DOHH2 (cell line): ENCODE measurements around the gene SOX21.

Experiments
- H3F3A ChIP-seq: fragments of 200-600 bp; sonication (generic), shearing (Covaris generic); 2 replicates; pipeline ENCODE4 v1.6.0; 2016; ENCODE audit warnings: antibody characterized with exemption, mild to moderate bottlenecking; ENCODE audit not compliant: control insufficient read depth, insufficient read depth
- H3K27ac ChIP-seq: fragments of 200-600 bp; sonication (generic); 2 replicates; pipeline ENCODE4 v1.5.1; 2014; ENCODE audit warnings: low read depth, mild to moderate bottlenecking, low read length, moderate library complexity
- H3K27me3 ChIP-seq: fragments of 200-600 bp; sonication (generic); 2 replicates; pipeline ENCODE4 v1.6.1; 2014; ENCODE audit warnings: mild to moderate bottlenecking, low read length, mixed read lengths; ENCODE audit not compliant: control insufficient read depth
- H3K36me3 ChIP-seq: fragments of 200-600 bp; sonication (generic); 2 replicates; pipeline ENCODE4 v1.6.1; 2014; ENCODE audit warnings: mild to moderate bottlenecking, low read length, moderate library complexity, mixed read lengths; ENCODE audit not compliant: control insufficient read depth
- H3K4me1 ChIP-seq: fragments of 200-600 bp; sonication (generic); 2 replicates; pipeline ENCODE4 v1.6.1; 2014; ENCODE audit warnings: mild to moderate bottlenecking, low read length, mixed read lengths; ENCODE audit not compliant: control insufficient read depth
- H3K4me2 ChIP-seq: fragments of 200-600 bp; sonication (generic); 2 replicates; pipeline ENCODE4 v1.6.0; 2014; ENCODE audit warnings: mild to moderate bottlenecking, low read length, moderate library complexity
- H3K4me3 ChIP-seq: fragments of 200-600 bp; sonication (generic); 2 replicates; pipeline ENCODE4 v1.5.1; 2014; ENCODE audit warnings: mild to moderate bottlenecking, low read length, mixed read lengths
- H3K79me2 ChIP-seq: fragments of 200-600 bp; sonication (generic); 2 replicates; pipeline ENCODE4 v1.6.1; 2014; ENCODE audit warnings: mild to moderate bottlenecking, low read length, mixed read lengths; ENCODE audit not compliant: control insufficient read depth
- H3K9me2 ChIP-seq: fragments of 200-600 bp; sonication (generic); replicated peaks from 2 replicates; pipeline ENCODE4 v1.6.1; 2014; ENCODE audit warnings: mild to moderate bottlenecking, low read length, mixed read lengths; ENCODE audit not compliant: control insufficient read depth
- H3K9me3 ChIP-seq: fragments of 200-600 bp; sonication (generic); 2 replicates; pipeline ENCODE4 v1.6.1; 2014; ENCODE audit warnings: antibody characterized with exemption, low read length, mixed read lengths; ENCODE audit not compliant: control insufficient read depth, insufficient read depth
- H4K20me1 ChIP-seq: fragments of 200-600 bp; sonication (generic); 2 replicates; pipeline ENCODE4 v1.6.0; 2014; ENCODE audit warnings: low read depth, mild to moderate bottlenecking, antibody characterized with exemption, low read length, moderate library complexity; ENCODE audit not compliant: control insufficient read depth, insufficient read depth
- CTCF ChIP-seq: fragments of 200-600 bp; sonication (generic); IDR thresholded peaks from one replicate; pipeline ENCODE4 v1.5.1; 2014; ENCODE audit warnings: antibody characterized with exemption, mild to moderate bottlenecking, low read depth, low read length; ENCODE audit not compliant: poor library complexity, severe bottlenecking
- EZH2phosphoT487 ChIP-seq: fragments of 200-600 bp; sonication (generic); IDR thresholded peaks from 2 replicates; pipeline ENCODE4 v1.6.1; 2017; ENCODE audit warnings: borderline replicate concordance, mild to moderate bottlenecking, antibody characterized with exemption, low read length, moderate library complexity, mixed read lengths

Gene SOX21

GRCh38 chr13:94709001-94709834 is 3.1 kb downstream of the SOX21 start:
- H3K4me3 ChIP-seq: no peak overlapping the region
- 0 out of 2 replicates have a peak, but pooled peaks cover 7% of the 10 kb centered on the region for H3K27me3 ChIP-seq
- no peaks in the 10 kb centered on the region for H3K79me2 ChIP-seq
- no peak overlapping the region for H3K27ac ChIP-seq
- H3K9me2 ChIP-seq: no peaks in the 10 kb centered on the region
- TF ChIP-seq CTCF: no peak
- no peak for TF ChIP-seq EZH2phosphoT487
- H3K4me2 ChIP-seq: no peak overlapping the region
- H3K36me3 ChIP-seq: no peaks in the 10 kb centered on the region
- H4K20me1 ChIP-seq: no peaks in the 10 kb centered on the region
- no peaks in the 10 kb centered on the region for H3F3A ChIP-seq
- H3K9me3 ChIP-seq: no peaks in the 10 kb centered on the region
- no peaks in the 10 kb centered on the region for H3K4me1 ChIP-seq

- no peak overlapping the region for H3K4me3 ChIP-seq
Measured at GRCh38 chr13:94708031-94708859, 4.1 kb downstream of the SOX21 start.

GRCh38 chr13:94707400-94708021 is 4.8 kb downstream of the SOX21 start:
- no peak for TF ChIP-seq EZH2phosphoT487
- TF ChIP-seq CTCF: no peak
- Histone ChIP-seq H3F3A (no peaks in the 10 kb centered on the region), H3K9me3 (no peaks in the 10 kb centered on the region), H3K27ac (no peak overlapping the region), H3K79me2 (no peaks in the 10 kb centered on the region), H3K4me1 (no peaks in the 10 kb centered on the region), H3K27me3 (0 out of 2 replicates have a peak, but pooled peaks cover 4% of the 10 kb centered on the region), H4K20me1 (no peaks in the 10 kb centered on the region), H3K4me2 (no peak overlapping the region), H3K4me3 (no peak overlapping the region), H3K9me2 (no peaks in the 10 kb centered on the region), H3K36me3 (no peaks in the 10 kb centered on the region)

More at GRCh38 chr13:94708031-94708859, 4.1 kb downstream of the SOX21 start:
- Histone ChIP-seq H3K9me3 (no peaks in the 10 kb centered on the region), H3K27ac (no peak overlapping the region), H3F3A (no peaks in the 10 kb centered on the region), H3K4me2 (no peak overlapping the region), H3K79me2 (no peaks in the 10 kb centered on the region), H3K27me3 (0 out of 2 replicates have a peak, but pooled peaks cover 4% of the 10 kb centered on the region), H4K20me1 (no peaks in the 10 kb centered on the region), H3K4me1 (no peaks in the 10 kb centered on the region), H3K9me2 (no peaks in the 10 kb centered on the region), H3K36me3 (no peaks in the 10 kb centered on the region)
- no peak for TF ChIP-seq EZH2phosphoT487
- no peak for TF ChIP-seq CTCF
